K562 (cell line): Measurements from ENCODE around the gene SP6. TPM values are rescaled to one million over a fixed set of nuclear protein-coding genes. Genes with fewer than 3 reads are reported as not detected.

ENCODE experiments used
- ATF4 ChIP-seq: fragments of 450-650 bp; formaldehyde crosslinking; IDR thresholded peaks from 2 replicates; pipeline ENCODE4 v1.4.0; 2022; ENCODE audit warnings: mild to moderate bottlenecking, moderate library complexity
- CREM ChIP-seq: IDR thresholded peaks from 2 replicates; pipeline ENCODE4 v1.6.1; 2014; ENCODE audit warnings: antibody characterized with exemption, low read depth
- DPF2 ChIP-seq: fragments of 450-650 bp; IDR thresholded peaks from 2 replicates; pipeline ENCODE4 v1.6.1; 2016
- E2F6 ChIP-seq, 2 experiments: IDR thresholded peaks; 2 replicates each; pipeline ENCODE4 v1.6.1; 2011; ENCODE audit warnings: borderline replicate concordance in 1 of 2, control low read depth in 1 of 2, low read depth in 1 of 2, low read length in 1 of 2, mild to moderate bottlenecking in 1 of 2, mixed read lengths in 1 of 2, moderate library complexity in 1 of 2; ENCODE audit not compliant: insufficient read depth in 1 of 2, insufficient read length in 1 of 2, poor library complexity in 1 of 2, severe bottlenecking in 1 of 2; ENCODE audit errors: extremely low read depth in 1 of 2
- KDM2B ChIP-seq: fragments of 250-450 bp; sonication (Bioruptor Pico); IDR thresholded peaks from 2 replicates; pipeline ENCODE4 v1.8.0; 2021; ENCODE audit warnings: mild to moderate bottlenecking, moderate library complexity
- L3MBTL2 ChIP-seq: fragments of 450-650 bp; IDR thresholded peaks from 2 replicates; pipeline ENCODE4 v1.6.1; 2016; ENCODE audit warnings: mild to moderate bottlenecking, moderate library complexity
- MCM2 ChIP-seq: fragments of 450-650 bp; IDR thresholded peaks from 2 replicates; pipeline ENCODE4 v1.6.1; 2017; ENCODE audit warnings: low read depth, mild to moderate bottlenecking
- MYNN ChIP-seq, 2 experiments: sonication (generic); formaldehyde crosslinking in 1 of 2; IDR thresholded peaks; 2 replicates each; pipeline versions ENCODE4 v1.5.0 to v1.6.1; 2016 to 2020; ENCODE audit warnings: antibody characterized with exemption in 1 of 2, missing genetic modification reagents in 1 of 2
- OTX1 ChIP-seq: fragments of 450-650 bp; formaldehyde crosslinking; IDR thresholded peaks from 2 replicates; pipeline ENCODE4 v1.4.0; 2022; ENCODE audit warnings: mild to moderate bottlenecking
- POLR2A ChIP-seq: fragments of 450-650 bp; conservative IDR thresholded peaks from 2 replicates; pipeline ENCODE4 v1.6.1; 2016
- PTTG1 ChIP-seq: fragments of 450-650 bp; IDR thresholded peaks from 2 replicates; pipeline ENCODE4 v1.6.1; 2016; ENCODE audit warnings: low read depth, mild to moderate bottlenecking, missing genetic modification characterization, missing compliant biosample characterization
- SNIP1 ChIP-seq: fragments of 450-650 bp; IDR thresholded peaks from 2 replicates; pipeline ENCODE4 v1.7.1; 2017; ENCODE audit warnings: low read depth, mild to moderate bottlenecking
- STAT5B ChIP-seq: fragments of 250-450 bp; sonication (Bioruptor Pico); IDR thresholded peaks from 2 replicates; pipeline ENCODE4 v1.8.0; 2021; ENCODE audit warnings: mild to moderate bottlenecking, inconsistent platforms
- TRIM28 ChIP-seq: fragments of 450-650 bp; IDR thresholded peaks from 2 replicates; pipeline ENCODE4 v1.6.1; 2017
- ZBTB5 ChIP-seq: fragments of 450-650 bp; IDR thresholded peaks from 2 replicates; pipeline ENCODE4 v1.6.1; 2017; ENCODE audit warnings: antibody characterized with exemption
- ZNF324 ChIP-seq: fragments of 250-450 bp; sonication (Bioruptor Pico); IDR thresholded peaks from 2 replicates; pipeline ENCODE4 v1.4.0; 2020; ENCODE audit warnings: mild to moderate bottlenecking
- ZNF766 ChIP-seq: fragments of 200-800 bp; sonication (Bioruptor generic); conservative IDR thresholded peaks from 2 replicates; pipeline ENCODE4 v1.6.1; 2016; ENCODE audit warnings: missing genetic modification characterization, missing compliant biosample characterization
- ZNF79 ChIP-seq: fragments of 250-450 bp; sonication (Bioruptor Pico); IDR thresholded peaks from 2 replicates; pipeline ENCODE4 v1.4.0; 2020; ENCODE audit warnings: low read depth, mild to moderate bottlenecking, moderate library complexity
- ZNF830 ChIP-seq: fragments of 250-450 bp; sonication (Bioruptor Pico); IDR thresholded peaks from 2 replicates; pipeline ENCODE4 v1.5.0; 2021; ENCODE audit warnings: mild to moderate bottlenecking
- polyA plus RNA-seq, 8 experiments: library from polyadenylated mRNA; depleted of rRNA in 4 of 8; stranded (reverse) in 5 of 8; unstranded in 3 of 8; fragments of >200 nt; fragmentation: Nextera tagmentation in 2 of 8; fragmentation: Illumina TruSeq in 1 of 8; extraction: Ambion mirVana in 2 of 8; extraction: Trizol in 1 of 8; gene quantifications; 2 replicates each; pipeline versions ENCODE4 v1.2.1 to v1.2.3, GENCODE V29; 2011 to 2014; ENCODE audit warnings: inconsistent platforms in 1 of 8, missing spikeins in 1 of 8
- total RNA-seq, 7 experiments: library from RNA; depleted of rRNA in 6 of 7; stranded (reverse); fragments of >200 nt in 6 of 7; fragmentation: Illumina TruSeq in 2 of 7; extraction: Trizol in 2 of 7; gene quantifications; 2 replicates each; pipeline versions ENCODE4 v1.2.1 to v1.2.3, GENCODE V29; 2011 to 2021; ENCODE audit warnings: low replicate concordance in 1 of 7
- TF ChIP-seq, protein P1 (sequence below), 2 experiments: fragments of 450-650 bp in 1 of 2; sonication (generic) in 1 of 2; formaldehyde crosslinking; conservative IDR thresholded peaks; 2 replicates each; pipeline versions ENCODE4 v1.4.0 to v1.8.1; 2020 to 2022; ENCODE audit warnings: mild to moderate bottlenecking in 1 of 2, missing genetic modification reagents in 1 of 2
- TF ChIP-seq, protein P2 (sequence below), 2 experiments: fragments of 450-650 bp; IDR thresholded peaks; 2 replicates each; pipeline ENCODE4 v1.6.1; 2016
- TF ChIP-seq, protein P3 (sequence below): IDR thresholded peaks from 3 replicates; pipeline ENCODE4 v1.6.1; 2011; ENCODE audit warnings: borderline replicate concordance, mild to moderate bottlenecking; ENCODE audit not compliant: insufficient read length, insufficient read depth

The SP6 gene
- total and polyA plus RNA-seq, 9 of the 15 experiments (the other 6 are each of a cell fraction or from before 2014, with no cell fraction given), result 0.11 to 7.9 (median 2.2) TPM

GRCh38 chr17:47895347-47895855 is 44.4 kb upstream of the SP6 start (continued):
- TF ChIP-seq E2F6 (IDR thresholded peaks at IDR 0.05; ENCODE audit: borderline replicate concordance in 1 of 2, extremely low read depth in 1 of 2, insufficient read depth in 1 of 2, insufficient read length in 1 of 2, low read depth in 1 of 2, low read length in 1 of 2, poor library complexity in 1 of 2, severe bottlenecking in 1 of 2) (no peak), DPF2 (no peak), STAT5B (CRISPR knock-in tag) (no peak), ZNF830 (CRISPR knock-in tag) (no peak), ATF4 (CRISPR knock-in tag) (0 out of 2 replicates have a peak, but pooled peaks have one; percentile 39), MCM2 (no peak), ZNF766 (no peak), KDM2B (CRISPR knock-in tag) (no peak; the same call in 1 of the 2 replicates), ZBTB5 (no peak), POLR2A (peak; percentile 91), MYNN (IDR thresholded peaks at IDR 0.05) (no peak), MYNN (CRISPR knock-in tag; IDR thresholded peaks at IDR 0.05) (no peak), ZNF79 (CRISPR knock-in tag) (no peak), CREM (no peak), ZNF324 (0 out of 2 replicates have a peak, but pooled peaks have one; percentile 24), TRIM28 (no peak), PTTG1 (no peak), L3MBTL2 (no peak), SNIP1 (no peak), OTX1 (CRISPR knock-in tag) (no peak; the same call in 1 of the 2 replicates)
- TF ChIP-seq, protein P1, sequence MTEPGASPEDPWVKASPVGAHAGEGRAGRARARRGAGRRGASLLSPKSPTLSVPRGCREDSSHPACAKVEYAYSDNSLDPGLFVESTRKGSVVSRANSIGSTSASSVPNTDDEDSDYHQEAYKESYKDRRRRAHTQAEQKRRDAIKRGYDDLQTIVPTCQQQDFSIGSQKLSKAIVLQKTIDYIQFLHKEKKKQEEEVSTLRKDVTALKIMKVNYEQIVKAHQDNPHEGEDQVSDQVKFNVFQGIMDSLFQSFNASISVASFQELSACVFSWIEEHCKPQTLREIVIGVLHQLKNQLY (CRISPR knock-in tag; conservative IDR thresholded peaks at IDR 0.05), result no peak
- TF ChIP-seq, protein P2, sequence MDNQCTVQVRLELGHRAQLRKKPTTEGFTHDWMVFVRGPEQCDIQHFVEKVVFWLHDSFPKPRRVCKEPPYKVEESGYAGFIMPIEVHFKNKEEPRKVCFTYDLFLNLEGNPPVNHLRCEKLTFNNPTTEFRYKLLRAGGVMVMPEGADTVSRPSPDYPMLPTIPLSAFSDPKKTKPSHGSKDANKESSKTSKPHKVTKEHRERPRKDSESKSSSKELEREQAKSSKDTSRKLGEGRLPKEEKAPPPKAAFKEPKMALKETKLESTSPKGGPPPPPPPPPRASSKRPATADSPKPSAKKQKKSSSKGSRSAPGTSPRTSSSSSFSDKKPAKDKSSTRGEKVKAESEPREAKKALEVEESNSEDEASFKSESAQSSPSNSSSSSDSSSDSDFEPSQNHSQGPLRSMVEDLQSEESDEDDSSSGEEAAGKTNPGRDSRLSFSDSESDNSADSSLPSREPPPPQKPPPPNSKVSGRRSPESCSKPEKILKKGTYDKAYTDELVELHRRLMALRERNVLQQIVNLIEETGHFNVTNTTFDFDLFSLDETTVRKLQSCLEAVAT (IDR thresholded peaks at IDR 0.05), result 0 out of 4 replicates have a peak, but pooled peaks of 1 of the 2 experiments have one; percentile 14
- TF ChIP-seq, protein P3, sequence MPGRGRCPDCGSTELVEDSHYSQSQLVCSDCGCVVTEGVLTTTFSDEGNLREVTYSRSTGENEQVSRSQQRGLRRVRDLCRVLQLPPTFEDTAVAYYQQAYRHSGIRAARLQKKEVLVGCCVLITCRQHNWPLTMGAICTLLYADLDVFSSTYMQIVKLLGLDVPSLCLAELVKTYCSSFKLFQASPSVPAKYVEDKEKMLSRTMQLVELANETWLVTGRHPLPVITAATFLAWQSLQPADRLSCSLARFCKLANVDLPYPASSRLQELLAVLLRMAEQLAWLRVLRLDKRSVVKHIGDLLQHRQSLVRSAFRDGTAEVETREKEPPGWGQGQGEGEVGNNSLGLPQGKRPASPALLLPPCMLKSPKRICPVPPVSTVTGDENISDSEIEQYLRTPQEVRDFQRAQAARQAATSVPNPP, result no peak
